Activated CD4-positive, alpha-beta T cell treated with anti-CD3 and anti-CD28 coated beads, Interleukin-2, amount 10 ng/mL, durations not matched to agents 24 days and 14 days (primary cell): ENCODE results near the gene SELENOW. TPM values are rescaled to one million over a fixed set of nuclear protein-coding genes. Genes with fewer than 3 reads are reported as not detected.
"Not testable (repeated sequence)": the region's sequence is repeated elsewhere in the genome, so short reads cannot be mapped to it uniquely, and the experiment has no call there.

ENCODE experiments used
- DNase-seq: peaks from one replicate; pipeline ENCODE4 v3.0.0; 2022
- H3K27ac Mint-ChIP-seq: one replicate; pipeline ENCODE4 v1.8.0; 2022; ENCODE audit warnings: mild to moderate bottlenecking, mixed read lengths
- H3K27me3 Mint-ChIP-seq: one replicate; pipeline ENCODE4 v1.8.0; 2022; ENCODE audit warnings: mixed read lengths
- H3K36me3 Mint-ChIP-seq: one replicate; pipeline ENCODE4 v1.8.0; 2022; ENCODE audit warnings: low read depth, mild to moderate bottlenecking, mixed read lengths
- H3K4me1 Mint-ChIP-seq: one replicate; pipeline ENCODE4 v1.8.0; 2021; ENCODE audit warnings: mixed read lengths
- H3K4me3 Mint-ChIP-seq: one replicate; pipeline ENCODE4 v1.8.0; 2022; ENCODE audit warnings: mild to moderate bottlenecking, moderate library complexity, mixed read lengths
- H3K9me3 Mint-ChIP-seq: one replicate; pipeline ENCODE4 v1.8.0; 2021; ENCODE audit warnings: mixed read lengths
- intact Hi-C: fragments of 100-400 bp; cut with micrococcal nuclease; formaldehyde crosslinking; loops from one replicate; pipeline ENCODE4 v1.15.1; 2023
- total RNA-seq: library from RNA; stranded (reverse); gene quantifications from 2 replicates; pipeline ENCODE4 v1.2.3, GENCODE V29; 2022

SELENOW gene
- total RNA-seq, 1 donor from 2014 or later = 111 TPM

DNA sequence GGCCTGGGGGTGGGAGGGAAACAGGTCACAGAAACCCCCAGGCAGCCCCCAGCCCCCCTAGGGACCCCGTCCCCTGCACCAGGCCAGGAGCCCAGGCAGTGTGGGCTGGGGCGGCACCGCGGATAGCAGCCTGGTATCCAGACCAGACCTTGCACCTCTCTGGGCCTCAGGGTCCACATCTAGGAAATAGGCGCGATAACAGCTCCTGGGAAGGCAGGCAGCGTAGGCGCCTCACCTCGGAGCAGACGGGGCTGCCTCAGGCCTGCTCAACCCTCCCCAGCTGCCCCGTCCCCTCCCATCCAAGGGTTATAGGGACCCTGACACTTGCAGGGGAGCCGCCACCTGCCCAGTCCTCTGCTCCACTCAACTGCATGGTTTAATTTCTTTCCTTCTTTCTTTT, 25.2 kb downstream of the SELENOW start:
- H3K27me3 Mint-ChIP-seq, H3K4me3 Mint-ChIP-seq, H3K27ac Mint-ChIP-seq, H3K9me3 Mint-ChIP-seq, intact Hi-C loops, H3K36me3 Mint-ChIP-seq, H3K4me1 Mint-ChIP-seq, DNase-seq: not testable (repeated sequence)

DNA sequence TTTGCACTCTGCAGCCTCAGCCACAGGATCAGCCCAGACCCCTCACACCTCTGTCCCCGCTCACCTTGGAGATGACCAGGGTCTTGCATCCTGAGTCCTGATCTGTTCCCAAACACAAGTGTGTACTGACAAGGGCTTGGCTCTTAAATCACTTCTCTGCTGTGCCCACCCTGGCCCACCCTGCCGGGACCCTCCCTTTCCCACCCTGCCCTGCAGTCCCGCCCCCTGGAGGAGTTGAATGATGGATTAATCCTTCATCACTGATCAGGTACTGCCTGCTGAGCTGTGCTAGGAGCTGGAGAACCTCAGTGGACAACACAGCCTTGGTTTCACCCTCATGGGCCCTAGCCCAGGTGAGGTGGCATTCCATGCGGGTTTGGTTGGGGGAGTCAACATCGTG, 25.9 kb downstream of the SELENOW start, which contains the start of gene TPRX1:
Gene TPRX1, minus strand, starts transcription at position 101 of the 400 bp plus-strand sequence. Its CDS starts 12 bp downstream, at position 89.
- DNase-seq, H3K9me3 Mint-ChIP-seq, H3K27me3 Mint-ChIP-seq, intact Hi-C loops, H3K36me3 Mint-ChIP-seq, H3K27ac Mint-ChIP-seq, H3K4me1 Mint-ChIP-seq, H3K4me3 Mint-ChIP-seq: not testable (repeated sequence)

DNA sequence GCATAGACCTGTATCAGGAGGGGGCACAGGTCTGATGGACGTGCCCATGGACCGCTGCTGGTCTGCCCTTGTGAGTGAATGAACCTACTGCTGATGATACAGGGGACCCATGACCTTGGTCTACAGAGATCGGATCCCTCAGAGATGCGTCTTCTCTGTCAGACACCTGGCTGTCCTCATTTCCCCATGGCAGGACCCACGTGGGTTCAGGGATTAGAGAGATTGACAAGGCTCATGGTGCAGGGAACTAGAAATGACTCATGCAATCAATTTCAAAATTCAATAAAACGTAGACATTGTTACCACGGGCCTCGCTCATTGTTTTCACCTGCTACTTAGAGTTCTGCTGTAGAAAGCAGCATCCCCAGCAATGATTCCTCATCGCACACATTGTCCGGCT, 26.8 kb downstream of the SELENOW start:
- H3K4me3 Mint-ChIP-seq = no peak overlapping the region
- no peaks in the 10 kb centered on the region for H3K9me3 Mint-ChIP-seq
- H3K4me1 Mint-ChIP-seq = no peaks in the 10 kb centered on the region
- H3K27me3 Mint-ChIP-seq = no peaks in the 10 kb centered on the region
- H3K27ac Mint-ChIP-seq = no peak overlapping the region
- intact Hi-C loops = no loop called here
- no peak for DNase-seq
- no peaks in the 10 kb centered on the region for H3K36me3 Mint-ChIP-seq

DNA sequence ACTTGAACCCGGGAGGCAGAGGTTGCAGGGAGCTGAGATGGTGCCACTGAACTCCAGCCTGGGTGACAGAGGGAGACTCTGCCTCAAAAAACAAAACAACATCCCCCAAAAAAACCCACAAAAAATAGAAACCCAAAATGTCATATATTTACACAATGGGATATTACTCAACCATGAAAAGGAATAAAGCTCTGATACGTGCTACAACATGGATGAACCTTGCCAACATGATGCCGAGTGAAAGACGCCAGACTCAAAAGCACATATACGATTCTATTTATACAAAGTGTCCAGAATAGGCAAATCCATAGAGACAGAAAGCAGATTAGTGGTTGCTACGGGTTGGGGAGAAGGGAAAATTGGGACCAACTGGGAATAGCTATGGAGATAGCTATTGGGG, 27.9 kb downstream of the SELENOW start:
- intact Hi-C loops = no loop called here
- Mint-ChIP-seq H3K4me1 (no peaks in the 10 kb centered on the region), H3K36me3 (no peaks in the 10 kb centered on the region), H3K27ac (no peak overlapping the region), H3K9me3 (no peaks in the 10 kb centered on the region), H3K4me3 (no peak overlapping the region), H3K27me3 (no peaks in the 10 kb centered on the region)
- DNase-seq = no peak

DNA sequence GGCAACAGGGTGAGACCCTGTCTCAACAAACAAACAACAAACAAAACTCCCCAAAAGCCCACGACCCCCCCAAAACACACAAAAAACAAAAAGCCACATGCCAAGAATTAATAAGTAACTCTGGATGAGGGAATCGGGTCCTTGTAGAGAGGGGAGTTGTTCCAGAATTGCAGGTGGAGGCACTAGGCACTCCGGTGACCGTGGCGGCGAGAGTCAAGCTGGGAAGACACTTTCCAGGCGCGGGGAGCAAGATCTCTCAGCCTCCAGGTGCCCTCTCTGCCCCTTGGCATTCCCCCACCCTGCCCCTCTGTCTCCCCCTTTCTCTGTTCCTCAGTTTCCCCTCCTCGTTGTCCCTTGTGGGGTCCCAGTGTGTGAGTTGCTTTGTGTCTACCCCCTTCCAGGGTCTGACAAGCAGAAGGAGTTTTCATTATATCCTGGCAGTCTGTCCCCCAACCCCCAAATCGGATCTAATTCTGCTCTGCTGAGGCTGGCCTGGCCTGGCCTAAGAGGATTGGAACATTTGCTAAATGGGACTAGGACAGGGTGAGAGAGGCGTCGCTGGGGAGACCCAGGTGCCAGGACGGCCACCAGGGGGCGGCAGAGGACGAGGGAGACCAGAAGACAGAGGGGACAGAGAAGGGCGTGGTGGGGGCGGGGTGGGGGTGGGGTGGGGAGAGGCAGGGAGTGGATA, 34.9 kb downstream of the SELENOW start:
- H3K4me1 Mint-ChIP-seq = no peaks in the 10 kb centered on the region
- DNase-seq = peak; percentile 93
- intact Hi-C loops = no loop called here
- no peak overlapping the region for H3K27ac Mint-ChIP-seq
- no peaks in the 10 kb centered on the region for H3K9me3 Mint-ChIP-seq
- H3K36me3 Mint-ChIP-seq = no peaks in the 10 kb centered on the region
- H3K27me3 Mint-ChIP-seq = no peaks in the 10 kb centered on the region
- H3K4me3 Mint-ChIP-seq = no peak overlapping the region

DNA sequence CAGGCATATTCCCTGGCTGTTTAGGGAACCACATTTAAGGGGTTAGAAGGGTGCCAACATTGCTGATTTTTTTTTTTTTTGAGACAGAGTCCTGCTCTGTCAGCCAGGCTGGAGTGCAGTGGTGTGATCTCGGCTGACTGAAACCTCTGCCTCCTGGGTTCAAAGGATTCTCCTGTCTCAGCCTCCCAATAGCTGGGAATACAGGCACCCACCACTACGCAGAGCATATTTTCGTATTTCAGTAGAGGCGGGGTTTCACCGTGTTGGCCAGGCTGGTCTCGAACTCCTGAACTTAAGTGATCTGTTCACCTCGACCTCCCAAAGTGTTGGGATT, 35.5 kb downstream of the SELENOW start:
- no peak for DNase-seq
- Mint-ChIP-seq H3K27me3 (peaks cover 2% of the 10 kb centered on the region), H3K4me3 (no peak overlapping the region), H3K4me1 (no peaks in the 10 kb centered on the region), H3K9me3 (no peaks in the 10 kb centered on the region), H3K27ac (no peak overlapping the region), H3K36me3 (no peaks in the 10 kb centered on the region)
- intact Hi-C loops = no loop called here

DNA sequence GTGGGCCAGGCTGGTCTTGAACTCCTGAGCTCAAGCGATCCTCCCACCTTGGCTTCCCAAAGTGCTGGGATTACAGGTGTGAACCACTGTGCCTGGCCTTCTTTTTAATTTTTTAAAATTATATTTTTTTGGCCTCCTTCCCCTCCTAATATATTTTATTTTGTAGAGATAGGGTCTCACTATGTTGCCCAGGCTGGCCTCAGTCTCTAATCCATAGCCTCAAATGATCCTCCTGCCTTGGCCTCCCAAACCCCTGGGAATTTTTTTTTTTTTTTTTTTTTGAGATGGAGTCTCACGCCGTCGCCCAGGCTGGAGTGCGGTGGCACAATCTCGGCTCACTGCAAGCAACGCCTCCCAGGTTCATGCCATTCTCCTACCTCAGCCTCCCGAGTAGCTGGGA, 37.8 kb downstream of the SELENOW start:
- H3K4me1 Mint-ChIP-seq, H3K4me3 Mint-ChIP-seq, H3K27ac Mint-ChIP-seq, DNase-seq, H3K36me3 Mint-ChIP-seq, H3K9me3 Mint-ChIP-seq: not testable (repeated sequence)
- intact Hi-C loops = loop anchor here (5.0 kb wide), 1 partner anchor 46 kb away; no protein-coding TSS in a partner anchor
- peaks cover 17% of the 10 kb centered on the region for H3K27me3 Mint-ChIP-seq

DNA sequence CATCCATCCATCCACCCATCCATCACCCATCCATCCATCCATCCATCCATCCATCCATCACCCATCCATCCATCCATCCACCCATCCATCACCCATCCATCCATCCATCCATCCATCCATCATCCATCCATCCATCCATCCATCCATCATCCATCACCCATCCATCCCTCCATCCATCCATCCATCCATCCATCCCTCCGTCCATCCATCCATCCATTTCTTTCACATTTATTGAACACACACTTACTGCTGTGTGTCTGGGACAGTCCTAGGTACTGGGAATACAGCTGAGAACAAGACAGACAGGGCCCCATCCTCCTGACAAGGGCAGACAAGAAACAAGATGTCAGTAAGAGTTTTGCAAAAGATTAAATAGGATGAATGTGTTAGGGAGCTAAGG, 39.7 kb downstream of the SELENOW start:
- H3K36me3 Mint-ChIP-seq, H3K4me3 Mint-ChIP-seq, DNase-seq, H3K9me3 Mint-ChIP-seq, H3K4me1 Mint-ChIP-seq, H3K27ac Mint-ChIP-seq: not testable (repeated sequence)
- H3K27me3 Mint-ChIP-seq = peaks cover 17% of the 10 kb centered on the region
- intact Hi-C loops = loop anchor here (5.0 kb wide), 1 partner anchor 44 kb away; no protein-coding TSS in a partner anchor

DNA sequence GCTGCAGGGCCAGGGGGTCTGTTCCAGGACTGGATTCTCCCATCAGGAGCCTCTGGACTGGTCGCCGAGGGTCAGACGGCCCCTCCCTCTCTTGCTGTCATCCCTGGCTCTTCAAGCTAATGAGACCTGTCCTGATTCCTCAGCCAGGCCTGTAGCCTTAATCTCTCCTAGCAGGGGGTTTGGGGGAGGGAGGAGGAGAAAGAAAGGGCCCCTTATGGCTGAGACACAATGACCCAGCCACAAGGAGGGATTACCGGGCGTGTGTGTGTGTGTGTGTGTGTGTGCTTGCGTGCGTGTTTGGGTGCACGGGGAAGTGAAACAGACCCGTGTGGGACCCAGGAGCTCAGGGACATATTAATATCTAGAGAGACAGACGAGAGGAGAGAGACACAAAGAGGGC, 41.4 kb downstream of the SELENOW start:
- H3K36me3 Mint-ChIP-seq = no peaks in the 10 kb centered on the region
- no peak overlapping the region for H3K4me3 Mint-ChIP-seq
- H3K27me3 Mint-ChIP-seq = peaks cover 17% of the 10 kb centered on the region
- intact Hi-C loops = loop anchor here (5.0 kb wide), 1 partner anchor 42 kb away; no protein-coding TSS in a partner anchor
- H3K4me1 Mint-ChIP-seq = peaks cover 4% of the 10 kb centered on the region
- no peaks in the 10 kb centered on the region for H3K9me3 Mint-ChIP-seq
- no peak overlapping the region for H3K27ac Mint-ChIP-seq
- DNase-seq = no peak

DNA sequence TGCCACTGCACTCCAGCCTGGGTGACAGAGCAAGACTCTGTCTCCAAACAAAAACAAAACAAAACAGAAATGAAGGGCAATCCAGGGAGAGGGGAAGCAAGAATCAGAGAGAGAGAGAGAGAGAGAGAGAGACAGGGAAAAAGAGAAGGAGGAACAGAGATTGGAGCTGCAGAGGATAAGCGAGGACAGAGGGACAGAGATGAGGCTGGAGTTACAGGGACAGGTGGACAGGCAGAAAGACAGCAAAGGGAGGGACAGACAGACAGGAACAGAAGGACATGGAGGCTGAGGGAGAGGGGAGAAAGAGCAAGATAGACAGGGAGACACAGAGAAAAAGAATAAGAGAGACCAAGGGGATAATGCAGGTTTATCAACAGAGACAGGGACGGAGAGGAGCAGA, 41.9 kb downstream of the SELENOW start:
- peaks cover 17% of the 10 kb centered on the region for H3K27me3 Mint-ChIP-seq

DNA sequence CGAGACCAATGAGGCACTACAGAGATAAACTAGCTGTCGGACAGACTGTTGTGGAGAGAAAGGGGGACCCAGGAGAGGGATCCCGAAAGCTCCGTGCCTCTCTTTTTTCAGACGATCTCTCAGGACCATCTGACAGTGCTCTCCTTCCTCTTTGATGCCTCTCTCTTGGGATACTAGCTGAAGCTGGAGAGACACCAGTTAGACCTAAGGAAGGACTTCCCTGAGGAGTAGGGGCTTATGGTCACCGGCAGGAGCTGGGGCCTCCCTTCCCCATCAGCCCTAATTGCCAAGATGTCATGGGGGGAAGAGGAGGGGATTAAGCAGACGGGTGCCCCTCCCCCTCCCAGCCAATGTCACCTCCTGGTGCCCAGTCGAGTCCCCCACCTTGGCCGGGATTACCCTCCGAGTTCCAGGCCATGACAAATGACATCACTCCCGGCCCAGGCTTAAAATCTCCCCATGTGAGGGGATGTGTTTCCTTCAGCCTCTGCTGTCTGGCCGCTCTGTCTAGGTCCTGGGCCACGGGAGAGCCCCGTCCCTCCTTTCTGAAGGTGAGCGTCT, 43.0 kb downstream of the SELENOW start, which contains the start of gene CRX:
Gene CRX, plus strand, starts transcription at position 478 of the 561 bp plus-strand sequence. CDS start 12,507 bp downstream, outside the sequence.
- H3K27ac Mint-ChIP-seq = no peak within 1 kb of the TSS
- no peaks in the 10 kb centered on the region for H3K36me3 Mint-ChIP-seq
- no peak for DNase-seq
- H3K4me1 Mint-ChIP-seq = peaks cover 4% of the 10 kb centered on the region
- intact Hi-C loops = no loop called here
- no peaks in the 10 kb centered on the region for H3K9me3 Mint-ChIP-seq
- no peak within 1 kb of the TSS for H3K4me3 Mint-ChIP-seq
- H3K27me3 Mint-ChIP-seq = peaks cover 17% of the 10 kb centered on the region

More for the DNA sequence above, 41.9 kb downstream of the SELENOW start:
- no peak overlapping the region for H3K27ac Mint-ChIP-seq
- no peaks in the 10 kb centered on the region for H3K36me3 Mint-ChIP-seq
- no peaks in the 10 kb centered on the region for H3K9me3 Mint-ChIP-seq
- intact Hi-C loops = no loop called here
- H3K4me1 Mint-ChIP-seq = peaks cover 4% of the 10 kb centered on the region
- no peak overlapping the region for H3K4me3 Mint-ChIP-seq
- no peak for DNase-seq

DNA sequence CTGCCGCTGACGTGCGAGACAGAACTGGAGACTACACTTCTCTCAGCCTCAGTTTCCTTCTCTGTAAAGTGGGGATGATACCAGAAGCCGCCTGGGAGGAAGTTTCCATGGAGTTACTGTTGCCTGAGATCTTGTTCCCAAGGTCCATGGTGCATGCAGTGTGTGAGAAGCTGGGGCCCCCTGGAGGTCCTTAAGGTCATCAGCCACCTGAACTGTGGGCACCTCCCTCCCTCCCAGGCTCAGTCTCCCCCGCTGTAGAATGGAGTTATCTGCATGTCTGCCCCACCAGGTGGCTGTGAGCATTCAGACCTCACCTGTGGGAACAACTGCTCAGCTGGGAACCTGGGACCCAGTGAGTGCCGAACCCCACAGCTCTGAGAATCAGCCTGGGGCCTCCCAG, 45.9 kb downstream of the SELENOW start:
- Mint-ChIP-seq H3K4me1 (peaks cover 4% of the 10 kb centered on the region), H3K4me3 (no peak overlapping the region), H3K27me3 (peaks cover 16% of the 10 kb centered on the region), H3K36me3 (no peaks in the 10 kb centered on the region), H3K9me3 (no peaks in the 10 kb centered on the region), H3K27ac (no peak overlapping the region)
- DNase-seq = no peak
- intact Hi-C loops = no loop called here

DNA sequence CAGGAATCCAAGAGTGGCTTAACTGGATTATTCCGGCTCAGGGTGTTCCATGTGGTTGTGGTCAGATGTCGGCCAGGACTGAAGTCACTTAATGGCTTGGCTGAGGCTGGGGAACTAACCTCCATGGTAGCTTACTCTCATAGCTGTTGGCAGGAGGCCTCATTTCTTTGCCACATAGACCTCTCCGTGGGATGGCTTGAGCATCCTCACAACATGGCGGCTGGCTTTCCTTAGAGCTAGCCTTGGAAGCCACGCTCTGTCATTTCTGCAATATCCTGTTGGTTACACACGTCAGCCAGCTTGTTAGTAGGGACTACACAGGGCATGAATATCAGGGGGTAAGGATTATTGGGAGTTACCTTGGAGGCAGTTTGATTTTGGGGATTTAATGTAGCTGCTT, 48.3 kb downstream of the SELENOW start:
- intact Hi-C loops = no loop called here
- H3K27ac Mint-ChIP-seq = no peak overlapping the region
- no peak for DNase-seq
- H3K27me3 Mint-ChIP-seq = peaks cover 4% of the 10 kb centered on the region
- H3K36me3 Mint-ChIP-seq = no peaks in the 10 kb centered on the region
- no peaks in the 10 kb centered on the region for H3K9me3 Mint-ChIP-seq
- no peaks in the 10 kb centered on the region for H3K4me1 Mint-ChIP-seq
- no peak overlapping the region for H3K4me3 Mint-ChIP-seq

DNA sequence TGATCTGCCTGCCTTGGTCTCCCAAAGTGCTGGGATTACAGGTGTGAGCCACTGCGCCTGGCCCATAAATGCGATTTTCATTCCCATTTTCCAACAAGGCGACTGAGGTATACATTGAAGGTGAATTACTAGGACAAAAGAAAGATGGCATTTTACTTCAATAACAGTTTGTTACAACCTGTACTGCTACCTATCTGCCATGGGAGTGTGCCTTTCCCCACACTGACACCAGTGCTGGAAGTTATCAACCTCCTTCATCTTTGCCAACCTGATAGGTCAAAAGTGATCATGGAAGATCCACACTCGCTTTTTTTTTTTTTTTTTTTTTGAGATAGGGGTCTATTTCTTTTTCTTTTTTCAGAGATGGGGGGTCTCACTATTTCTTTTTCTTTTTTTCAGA, 54.2 kb downstream of the SELENOW start:
- no peaks in the 10 kb centered on the region for H3K9me3 Mint-ChIP-seq
- H3K27ac Mint-ChIP-seq = no peak overlapping the region
- H3K27me3 Mint-ChIP-seq = peaks cover 4% of the 10 kb centered on the region
- no peaks in the 10 kb centered on the region for H3K36me3 Mint-ChIP-seq
- H3K4me3 Mint-ChIP-seq = no peak overlapping the region
- no peaks in the 10 kb centered on the region for H3K4me1 Mint-ChIP-seq
- no peak for DNase-seq
- intact Hi-C loops = no loop called here
